DOHH2 (cell line): ENCODE results near the gene SLC38A9.

Experiments
- CTCF ChIP-seq: fragments of 200-600 bp; sonication (generic); IDR thresholded peaks from one replicate; pipeline ENCODE4 v1.5.1; 2014; ENCODE audit warnings: antibody characterized with exemption, mild to moderate bottlenecking, low read depth, low read length; ENCODE audit not compliant: poor library complexity, severe bottlenecking
- EZH2phosphoT487 ChIP-seq: fragments of 200-600 bp; sonication (generic); IDR thresholded peaks from 2 replicates; pipeline ENCODE4 v1.6.1; 2017; ENCODE audit warnings: borderline replicate concordance, mild to moderate bottlenecking, antibody characterized with exemption, low read length, moderate library complexity, mixed read lengths

GRCh38 chr5:55645304-55645703 lies 66.8 kb downstream of the SLC38A9 start:
- TF ChIP-seq CTCF (no peak), EZH2phosphoT487 (no peak)
